Neural crest cell (in vitro differentiated cells): Measurements from ENCODE around the gene AGTPBP1. TPM values are rescaled to one million over a fixed set of nuclear protein-coding genes. Genes with fewer than 3 reads are reported as not detected.

ENCODE experiments used
- DNase-seq: peaks from one replicate; pipeline ENCODE4 v3.0.0; 2021; ENCODE audit warnings: low read depth, mixed read lengths, low spot score
- H3K27ac Mint-ChIP-seq: one replicate; pipeline ENCODE4 v1.8.0; 2021; ENCODE audit warnings: mild to moderate bottlenecking, mixed read lengths; ENCODE audit not compliant: unreplicated experiment
- H3K27me3 Mint-ChIP-seq: 2 replicates; pipeline ENCODE4 v1.8.0; 2021; ENCODE audit warnings: low read depth, mild to moderate bottlenecking, mixed read lengths
- H3K36me3 Mint-ChIP-seq: 2 replicates; pipeline ENCODE4 v1.8.0; 2021; ENCODE audit warnings: low read depth, mild to moderate bottlenecking, mixed read lengths
- H3K4me1 Mint-ChIP-seq: 2 replicates; pipeline ENCODE4 v1.8.0; 2021; ENCODE audit warnings: mixed read lengths
- H3K4me3 Mint-ChIP-seq: one replicate; pipeline ENCODE4 v1.8.0; 2021; ENCODE audit warnings: mild to moderate bottlenecking, mixed read lengths
- H3K9me3 Mint-ChIP-seq: 2 replicates; pipeline ENCODE4 v1.8.0; 2021; ENCODE audit warnings: mixed read lengths
- total RNA-seq: library from RNA; stranded (reverse); gene quantifications from 2 replicates; pipeline ENCODE4 v1.2.1, GENCODE V29; 2021
- TF ChIP-seq, protein P1 (sequence below): fragments of 200-600 bp; sonication (generic); conservative IDR thresholded peaks from 2 replicates; pipeline ENCODE4 v1.5.0; 2021; ENCODE audit warnings: antibody characterized with exemption, mild to moderate bottlenecking

Gene AGTPBP1
- total RNA-seq, 1 donor from 2014 or later: 43.0 TPM

DNA sequence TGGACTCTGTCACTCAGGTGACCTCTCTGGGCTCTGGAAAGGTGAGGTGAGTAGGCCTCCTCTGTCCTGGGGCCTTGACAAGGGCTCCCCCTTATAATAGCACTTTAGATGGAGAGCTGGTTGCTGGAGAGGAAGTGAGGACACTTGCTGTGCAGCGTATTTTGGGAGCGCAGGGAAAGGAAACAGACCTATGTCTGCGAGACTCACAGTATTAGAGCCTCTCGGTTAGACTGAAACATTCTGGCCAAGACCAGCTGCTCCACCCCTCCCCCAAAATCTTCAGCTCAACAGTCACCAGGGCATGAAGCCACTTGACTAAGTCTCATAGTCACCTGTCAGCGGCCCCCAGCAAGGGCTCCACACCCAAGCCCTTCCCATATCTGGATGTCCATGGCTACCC lies 213.6 kb downstream of the AGTPBP1 start:
- Mint-ChIP-seq H3K9me3 (no peaks in the 10 kb centered on the region), H3K36me3 (no peaks in the 10 kb centered on the region), H3K27ac (peak overlapping the region; percentile 73), H3K4me1 (peaks cover 19% of the 10 kb centered on the region), H3K4me3 (no peak overlapping the region), H3K27me3 (peaks cover 12% of the 10 kb centered on the region)
- no peak for DNase-seq
- TF ChIP-seq, protein P1, sequence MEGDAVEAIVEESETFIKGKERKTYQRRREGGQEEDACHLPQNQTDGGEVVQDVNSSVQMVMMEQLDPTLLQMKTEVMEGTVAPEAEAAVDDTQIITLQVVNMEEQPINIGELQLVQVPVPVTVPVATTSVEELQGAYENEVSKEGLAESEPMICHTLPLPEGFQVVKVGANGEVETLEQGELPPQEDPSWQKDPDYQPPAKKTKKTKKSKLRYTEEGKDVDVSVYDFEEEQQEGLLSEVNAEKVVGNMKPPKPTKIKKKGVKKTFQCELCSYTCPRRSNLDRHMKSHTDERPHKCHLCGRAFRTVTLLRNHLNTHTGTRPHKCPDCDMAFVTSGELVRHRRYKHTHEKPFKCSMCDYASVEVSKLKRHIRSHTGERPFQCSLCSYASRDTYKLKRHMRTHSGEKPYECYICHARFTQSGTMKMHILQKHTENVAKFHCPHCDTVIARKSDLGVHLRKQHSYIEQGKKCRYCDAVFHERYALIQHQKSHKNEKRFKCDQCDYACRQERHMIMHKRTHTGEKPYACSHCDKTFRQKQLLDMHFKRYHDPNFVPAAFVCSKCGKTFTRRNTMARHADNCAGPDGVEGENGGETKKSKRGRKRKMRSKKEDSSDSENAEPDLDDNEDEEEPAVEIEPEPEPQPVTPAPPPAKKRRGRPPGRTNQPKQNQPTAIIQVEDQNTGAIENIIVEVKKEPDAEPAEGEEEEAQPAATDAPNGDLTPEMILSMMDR: no peak

GRCh38 chr9:85527331-85528020 lies 214.3 kb downstream of the AGTPBP1 start:
- H3K36me3 Mint-ChIP-seq: no peaks in the 10 kb centered on the region
- peak overlapping the region; percentile 73 for H3K27ac Mint-ChIP-seq
- H3K9me3 Mint-ChIP-seq: no peaks in the 10 kb centered on the region

DNA sequence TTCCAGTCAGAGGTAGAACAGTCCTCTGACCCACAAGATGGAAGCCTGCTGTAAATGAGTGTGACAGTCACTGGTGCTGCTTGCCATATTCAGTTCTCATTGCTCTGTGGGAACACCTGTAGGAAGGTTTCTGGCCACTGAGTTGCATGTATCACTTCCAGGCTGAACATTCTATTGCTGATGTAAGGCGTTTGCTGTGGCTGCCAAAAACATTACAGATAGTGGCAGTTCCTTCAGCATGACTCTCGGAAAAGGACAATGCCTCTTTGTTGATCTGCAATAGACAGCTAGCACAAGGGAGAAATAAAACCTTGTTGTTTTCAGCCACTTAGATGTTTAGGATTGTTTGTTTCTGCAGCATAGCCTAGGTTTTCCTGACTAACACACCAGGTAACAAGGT lies 217.2 kb downstream of the AGTPBP1 start:
- Mint-ChIP-seq H3K4me3 (peak overlapping the region; percentile 66), H3K27ac (no peak overlapping the region), H3K27me3 (peaks cover 15% of the 10 kb centered on the region), H3K4me1 (peaks cover 24% of the 10 kb centered on the region), H3K9me3 (no peaks in the 10 kb centered on the region), H3K36me3 (no peaks in the 10 kb centered on the region)
- DNase-seq: no peak
- TF ChIP-seq, protein P1: no peak

More at GRCh38 chr9:85527331-85528020, 214.3 kb downstream of the AGTPBP1 start:
- Mint-ChIP-seq H3K4me1 (peaks cover 20% of the 10 kb centered on the region), H3K27me3 (peaks cover 13% of the 10 kb centered on the region), H3K4me3 (no peak overlapping the region)
- TF ChIP-seq, protein P1: no peak
- DNase-seq: no peak

DNA sequence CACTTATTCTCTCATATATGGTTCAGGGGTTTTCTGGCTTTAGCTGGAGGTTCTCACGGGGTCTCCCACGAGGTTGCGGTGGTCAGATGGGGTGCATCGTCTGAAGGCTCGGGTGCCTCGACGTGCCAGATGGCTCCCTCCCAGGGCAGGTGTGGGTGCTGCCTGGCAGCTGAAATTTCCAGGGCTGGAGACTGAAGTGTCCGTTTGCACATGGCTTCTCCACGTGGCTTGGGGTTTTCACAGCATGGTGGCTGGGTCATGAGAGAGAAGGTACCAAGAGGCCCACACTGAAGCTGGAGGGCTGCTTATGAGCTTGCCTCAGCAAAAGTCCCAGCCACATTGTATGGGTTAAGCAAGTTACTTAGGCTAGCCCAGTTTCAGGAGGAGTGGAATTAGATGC lies 218.6 kb downstream of the AGTPBP1 start:
- H3K4me1 Mint-ChIP-seq: peaks cover 24% of the 10 kb centered on the region
- H3K27me3 Mint-ChIP-seq: peaks cover 15% of the 10 kb centered on the region
- no peaks in the 10 kb centered on the region for H3K9me3 Mint-ChIP-seq
- DNase-seq: no peak
- TF ChIP-seq, protein P1: no peak
- no peaks in the 10 kb centered on the region for H3K36me3 Mint-ChIP-seq
- no peak overlapping the region for H3K27ac Mint-ChIP-seq
- peak overlapping the region; percentile 84 for H3K4me3 Mint-ChIP-seq

DNA sequence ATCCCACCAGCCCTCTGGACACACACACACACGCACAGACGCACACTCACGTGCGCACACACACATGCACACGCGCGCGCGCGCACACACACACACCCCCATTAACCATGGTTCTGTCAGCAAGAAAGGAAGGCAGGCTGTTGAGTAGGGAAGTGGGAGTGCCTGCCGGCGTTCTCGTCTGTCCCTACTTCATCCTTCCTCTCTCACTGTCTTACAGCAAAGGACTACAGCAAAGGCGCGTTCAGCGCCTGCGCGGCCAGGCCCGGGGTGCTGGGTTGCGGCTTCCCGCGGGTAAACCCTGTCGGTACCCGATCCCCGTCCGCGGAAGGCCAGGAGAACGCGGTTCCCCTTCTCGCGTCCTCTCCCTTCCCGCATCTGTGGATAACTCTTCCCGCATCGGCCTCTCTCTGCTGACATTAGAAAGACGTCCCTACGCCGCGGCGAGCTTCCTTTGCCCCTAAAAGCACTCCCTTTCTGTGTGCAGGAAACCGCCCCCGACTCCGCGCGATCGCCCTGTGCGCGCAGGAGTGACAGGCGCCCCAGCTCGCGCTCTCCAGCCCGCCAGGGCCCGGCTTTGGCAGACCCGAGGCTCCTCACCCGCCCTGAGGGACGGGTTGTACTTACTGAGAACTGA lies 219.2 kb downstream of the AGTPBP1 start:
- Mint-ChIP-seq H3K36me3 (no peaks in the 10 kb centered on the region), H3K27ac (peak overlapping the region; percentile 46), H3K27me3 (peaks cover 15% of the 10 kb centered on the region), H3K4me3 (peak overlapping the region; percentile 84), H3K9me3 (no peaks in the 10 kb centered on the region), H3K4me1 (peaks cover 18% of the 10 kb centered on the region)
- DNase-seq: peak; percentile 55
- TF ChIP-seq, protein P1: no peak
